Endothelial cell (in vitro differentiated cells): Measurements from ENCODE around the gene MAP2K3. TPM values are rescaled to one million over a fixed set of nuclear protein-coding genes. Genes with fewer than 3 reads are reported as not detected.
"Not testable (repeated sequence)": the region's sequence is repeated elsewhere in the genome, so short reads cannot be mapped to it uniquely, and the experiment has no call there.

Experiments used
- DNase-seq: peaks from one replicate; pipeline ENCODE4 v3.0.0; 2021; ENCODE audit warnings: low spot score
- H3K27ac Mint-ChIP-seq: one replicate; pipeline ENCODE4 v1.8.0; 2021; ENCODE audit warnings: mixed read lengths, inconsistent platforms; ENCODE audit not compliant: unreplicated experiment
- H3K27me3 Mint-ChIP-seq: one replicate; pipeline ENCODE4 v1.8.0; 2021; ENCODE audit warnings: mild to moderate bottlenecking, moderate library complexity, mixed read lengths, inconsistent platforms; ENCODE audit not compliant: unreplicated experiment
- H3K36me3 Mint-ChIP-seq: one replicate; pipeline ENCODE4 v1.8.0; 2021; ENCODE audit warnings: mild to moderate bottlenecking, low read depth, mixed read lengths, inconsistent platforms; ENCODE audit not compliant: unreplicated experiment
- H3K4me1 Mint-ChIP-seq: one replicate; pipeline ENCODE4 v1.8.0; 2021; ENCODE audit warnings: mild to moderate bottlenecking, mixed read lengths, inconsistent platforms; ENCODE audit not compliant: unreplicated experiment
- H3K4me3 Mint-ChIP-seq: one replicate; pipeline ENCODE4 v1.8.0; 2021; ENCODE audit warnings: mild to moderate bottlenecking, mixed read lengths, inconsistent platforms; ENCODE audit not compliant: unreplicated experiment
- H3K9me3 Mint-ChIP-seq: one replicate; pipeline ENCODE4 v1.8.0; 2021; ENCODE audit warnings: mixed read lengths, inconsistent platforms; ENCODE audit not compliant: unreplicated experiment
- total RNA-seq: library from RNA; stranded (reverse); fragmentation: NEBNext Ultra II Directional; extraction: Animal tissue kit (Norgen Biotek cat#: 25700); gene quantifications from one replicate; pipeline ENCODE4 v1.2.1, GENCODE V29; 2021; ENCODE audit not compliant: unreplicated experiment
- TF ChIP-seq, protein P1 (sequence below): fragments of 200-600 bp; sonication (generic); IDR thresholded peaks from one replicate; pipeline ENCODE4 v1.5.0; 2021; ENCODE audit warnings: antibody characterized with exemption; ENCODE audit not compliant: unreplicated experiment

The MAP2K3 gene
- total RNA-seq, 1 donor from 2014 or later = 65.8 TPM

DNA sequence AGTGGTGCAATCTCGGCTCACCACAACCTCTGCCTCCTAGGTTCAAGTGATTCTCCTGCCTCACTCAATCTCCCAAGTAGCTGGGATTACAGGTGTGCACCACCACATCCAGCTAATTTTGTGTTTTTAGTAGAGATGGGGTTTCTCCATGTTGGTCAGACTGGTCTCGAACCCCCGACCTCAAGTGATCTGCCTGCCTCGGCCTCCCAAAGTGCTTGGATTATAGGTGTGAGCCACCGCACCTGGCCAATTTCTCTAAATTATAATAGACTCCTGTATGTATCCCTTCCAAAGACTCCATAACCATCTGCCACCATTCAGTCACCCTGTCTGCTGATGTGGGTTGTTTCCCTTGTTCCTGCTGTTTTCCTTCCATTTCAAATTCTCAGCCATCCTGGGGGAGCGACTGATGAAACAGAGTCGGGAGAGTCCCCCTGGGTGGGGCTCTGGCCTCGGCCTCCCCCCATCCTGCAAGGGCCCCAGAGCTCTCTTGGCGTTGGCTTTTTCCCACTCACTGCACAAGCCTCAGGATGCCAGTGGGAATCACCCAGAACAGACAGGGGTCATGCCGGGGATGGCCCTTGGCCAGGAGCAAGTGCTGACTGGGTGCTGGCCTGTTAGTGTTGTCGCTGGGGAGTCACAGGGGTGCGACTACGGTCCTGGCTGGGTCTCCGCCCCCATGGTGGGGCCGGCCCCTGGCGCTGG is 25.7 kb downstream of the MAP2K3 start:
- not testable (repeated sequence) for H3K4me1 Mint-ChIP-seq, DNase-seq, H3K27ac Mint-ChIP-seq, H3K4me3 Mint-ChIP-seq, H3K27me3 Mint-ChIP-seq, H3K9me3 Mint-ChIP-seq
- peaks cover 31% of the 10 kb centered on the region for H3K36me3 Mint-ChIP-seq

DNA sequence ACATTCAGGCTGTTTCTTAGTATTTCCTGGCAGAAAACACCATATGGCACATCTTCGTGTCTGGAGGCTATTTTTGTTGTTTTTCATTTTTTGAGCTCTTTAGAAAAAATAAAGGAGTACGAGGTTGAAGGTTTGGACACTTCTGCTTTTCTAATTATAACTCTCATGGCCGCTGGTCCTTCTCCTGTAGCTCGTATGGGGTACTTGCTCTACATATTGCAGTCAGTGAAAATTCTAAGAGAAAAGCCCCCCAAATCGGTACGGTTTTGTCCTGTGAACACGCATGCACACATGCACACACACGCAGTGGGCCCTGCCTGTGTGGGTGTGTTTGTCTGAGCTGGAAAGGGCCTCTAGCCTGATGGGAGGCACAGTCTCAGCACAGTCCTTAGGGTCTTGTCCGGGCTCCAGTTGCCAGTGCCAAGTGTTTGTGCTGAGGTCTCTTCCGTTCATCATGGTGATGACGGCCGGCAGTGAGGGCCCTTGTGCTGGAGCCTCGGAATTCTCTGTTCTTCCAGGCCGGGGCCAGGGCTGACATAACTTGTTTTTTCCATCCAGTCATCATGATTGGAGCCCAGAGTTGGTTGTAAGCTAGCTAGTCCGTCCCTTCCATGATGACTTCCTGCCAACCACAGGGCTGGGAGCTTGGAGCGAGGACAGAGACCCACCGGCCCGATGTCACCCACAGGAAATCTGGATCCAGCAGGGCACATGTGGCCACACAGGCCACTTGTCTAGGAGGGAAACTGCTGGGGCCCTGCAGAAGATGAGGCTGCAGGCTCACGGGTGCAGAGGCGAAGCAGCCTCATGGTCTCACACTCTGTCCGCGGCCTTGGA is 26.5 kb downstream of the MAP2K3 start:
- not testable (repeated sequence) for DNase-seq, H3K9me3 Mint-ChIP-seq, H3K27ac Mint-ChIP-seq, H3K4me1 Mint-ChIP-seq, H3K27me3 Mint-ChIP-seq, H3K4me3 Mint-ChIP-seq
- peaks cover 24% of the 10 kb centered on the region for H3K36me3 Mint-ChIP-seq

DNA sequence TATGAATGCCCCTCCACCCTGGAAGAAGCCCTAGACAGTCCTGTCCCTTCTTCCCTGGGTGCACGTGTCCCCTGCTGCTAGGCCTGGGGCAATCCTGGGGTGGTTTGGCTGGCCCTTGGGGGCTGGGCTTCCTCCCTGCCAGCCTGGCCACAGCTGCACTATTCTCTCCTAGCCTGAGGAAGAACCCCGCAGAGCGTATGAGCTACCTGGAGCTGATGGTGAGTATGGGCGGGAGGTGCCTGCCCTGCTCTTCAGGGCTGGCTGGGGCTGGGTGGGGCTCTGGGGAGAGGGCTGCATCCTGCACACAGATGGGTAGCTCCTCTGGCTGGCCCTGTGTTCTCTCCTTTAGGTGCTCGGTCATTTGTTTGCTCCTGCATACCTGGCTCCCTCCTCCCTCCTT is 28.8 kb downstream of the MAP2K3 start:
- Mint-ChIP-seq H3K4me3 (no peak overlapping the region), H3K27me3 (peaks cover 2% of the 10 kb centered on the region), H3K9me3 (no peaks in the 10 kb centered on the region), H3K4me1 (no peaks in the 10 kb centered on the region), H3K36me3 (peaks cover 21% of the 10 kb centered on the region), H3K27ac (no peak overlapping the region)
- DNase-seq = no peak
- TF ChIP-seq, protein P1, sequence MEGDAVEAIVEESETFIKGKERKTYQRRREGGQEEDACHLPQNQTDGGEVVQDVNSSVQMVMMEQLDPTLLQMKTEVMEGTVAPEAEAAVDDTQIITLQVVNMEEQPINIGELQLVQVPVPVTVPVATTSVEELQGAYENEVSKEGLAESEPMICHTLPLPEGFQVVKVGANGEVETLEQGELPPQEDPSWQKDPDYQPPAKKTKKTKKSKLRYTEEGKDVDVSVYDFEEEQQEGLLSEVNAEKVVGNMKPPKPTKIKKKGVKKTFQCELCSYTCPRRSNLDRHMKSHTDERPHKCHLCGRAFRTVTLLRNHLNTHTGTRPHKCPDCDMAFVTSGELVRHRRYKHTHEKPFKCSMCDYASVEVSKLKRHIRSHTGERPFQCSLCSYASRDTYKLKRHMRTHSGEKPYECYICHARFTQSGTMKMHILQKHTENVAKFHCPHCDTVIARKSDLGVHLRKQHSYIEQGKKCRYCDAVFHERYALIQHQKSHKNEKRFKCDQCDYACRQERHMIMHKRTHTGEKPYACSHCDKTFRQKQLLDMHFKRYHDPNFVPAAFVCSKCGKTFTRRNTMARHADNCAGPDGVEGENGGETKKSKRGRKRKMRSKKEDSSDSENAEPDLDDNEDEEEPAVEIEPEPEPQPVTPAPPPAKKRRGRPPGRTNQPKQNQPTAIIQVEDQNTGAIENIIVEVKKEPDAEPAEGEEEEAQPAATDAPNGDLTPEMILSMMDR = no peak

DNA sequence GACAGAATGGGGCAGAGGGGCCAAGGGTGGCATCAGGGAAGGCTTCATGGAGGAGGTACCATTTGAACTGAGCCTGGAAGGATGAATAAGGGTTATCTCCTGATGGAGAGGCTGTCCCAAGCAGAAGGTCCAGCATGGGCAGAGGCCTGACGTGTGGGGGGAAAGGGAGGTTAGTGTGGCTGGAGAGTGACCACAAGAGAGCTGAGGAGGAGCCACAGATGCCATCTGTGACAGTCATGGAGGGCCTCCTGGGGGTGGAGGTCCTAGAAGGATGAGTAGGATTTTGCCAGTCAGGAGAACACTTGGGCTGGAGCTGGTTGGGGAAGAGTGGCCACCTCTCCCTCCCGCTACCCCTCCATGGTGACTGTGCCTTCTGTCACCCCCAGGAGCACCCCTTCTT is 29.2 kb downstream of the MAP2K3 start:
- not testable (repeated sequence) for H3K4me3 Mint-ChIP-seq, H3K27ac Mint-ChIP-seq, DNase-seq, H3K27me3 Mint-ChIP-seq, H3K9me3 Mint-ChIP-seq, H3K4me1 Mint-ChIP-seq
- H3K36me3 Mint-ChIP-seq = peaks cover 18% of the 10 kb centered on the region

DNA sequence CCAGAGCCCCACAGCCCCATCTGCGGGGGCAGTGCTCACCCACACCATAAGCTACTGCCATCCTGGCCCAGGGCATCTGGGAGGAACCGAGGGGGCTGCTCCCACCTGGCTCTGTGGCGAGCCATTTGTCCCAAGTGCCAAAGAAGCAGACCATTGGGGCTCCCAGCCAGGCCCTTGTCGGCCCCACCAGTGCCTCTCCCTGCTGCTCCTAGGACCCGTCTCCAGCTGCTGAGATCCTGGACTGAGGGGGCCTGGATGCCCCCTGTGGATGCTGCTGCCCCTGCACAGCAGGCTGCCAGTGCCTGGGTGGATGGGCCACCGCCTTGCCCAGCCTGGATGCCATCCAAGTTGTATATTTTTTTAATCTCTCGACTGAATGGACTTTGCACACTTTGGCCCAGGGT is 29.8 kb downstream of the MAP2K3 start:
- not testable (repeated sequence) for H3K4me3 Mint-ChIP-seq, H3K27ac Mint-ChIP-seq, H3K4me1 Mint-ChIP-seq, H3K27me3 Mint-ChIP-seq, H3K9me3 Mint-ChIP-seq, DNase-seq
- peaks cover 13% of the 10 kb centered on the region for H3K36me3 Mint-ChIP-seq

DNA sequence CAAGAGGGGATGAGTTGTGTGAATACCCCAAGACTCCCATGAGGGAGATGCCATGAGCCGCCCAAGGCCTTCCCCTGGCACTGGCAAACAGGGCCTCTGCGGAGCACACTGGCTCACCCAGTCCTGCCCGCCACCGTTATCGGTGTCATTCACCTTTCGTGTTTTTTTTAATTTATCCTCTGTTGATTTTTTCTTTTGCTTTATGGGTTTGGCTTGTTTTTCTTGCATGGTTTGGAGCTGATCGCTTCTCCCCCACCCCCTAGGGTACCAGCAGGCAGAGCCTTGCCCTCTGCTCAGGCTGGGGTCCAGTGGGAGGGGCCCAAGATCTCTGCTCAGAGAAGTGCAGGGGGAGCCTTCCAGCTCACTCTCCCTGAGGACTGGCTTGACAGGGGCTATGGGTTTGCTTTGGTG is 30.2 kb downstream of the MAP2K3 start:
- peaks cover 13% of the 10 kb centered on the region for H3K36me3 Mint-ChIP-seq
- not testable (repeated sequence) for H3K9me3 Mint-ChIP-seq, H3K4me3 Mint-ChIP-seq, H3K27me3 Mint-ChIP-seq, H3K4me1 Mint-ChIP-seq, DNase-seq, H3K27ac Mint-ChIP-seq

DNA sequence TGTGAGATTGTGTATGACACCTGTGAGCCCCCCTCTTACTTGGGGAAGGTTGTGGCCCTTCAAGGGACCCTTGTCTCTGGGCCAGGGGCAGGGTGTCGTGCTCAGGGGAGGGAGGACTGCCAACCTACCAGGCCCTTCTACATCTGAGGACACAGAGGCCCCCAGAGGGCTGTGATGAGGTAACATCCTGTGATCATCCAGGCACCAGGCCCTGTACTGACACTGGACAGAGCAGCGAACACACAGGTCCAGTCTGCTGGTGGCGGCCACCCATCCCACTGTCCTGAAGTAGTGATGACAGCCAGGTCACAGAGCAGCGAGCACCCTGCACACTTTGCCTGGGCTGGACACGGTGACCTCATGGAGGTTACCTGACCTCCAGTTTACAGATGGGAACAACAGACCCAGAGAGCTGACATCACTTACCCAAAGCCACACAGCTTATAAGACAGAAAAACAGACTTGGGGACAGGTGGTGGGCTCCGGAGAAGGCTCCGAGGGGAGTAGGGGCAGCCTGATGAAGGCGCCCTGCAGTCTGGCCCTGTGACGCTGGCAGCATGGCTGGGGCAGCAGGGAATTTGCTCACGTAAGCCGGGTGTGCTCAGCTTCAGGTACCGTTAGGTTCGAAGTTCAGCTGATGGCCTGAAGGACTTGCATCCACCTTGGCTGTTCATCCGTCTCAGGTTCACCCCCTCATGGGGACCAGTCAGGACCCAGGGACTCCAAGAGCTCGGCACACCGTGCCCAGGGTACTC is 30.9 kb downstream of the MAP2K3 start:
- H3K9me3 Mint-ChIP-seq, H3K4me3 Mint-ChIP-seq, H3K27me3 Mint-ChIP-seq, H3K36me3 Mint-ChIP-seq, H3K27ac Mint-ChIP-seq, DNase-seq, H3K4me1 Mint-ChIP-seq: not testable (repeated sequence)

DNA sequence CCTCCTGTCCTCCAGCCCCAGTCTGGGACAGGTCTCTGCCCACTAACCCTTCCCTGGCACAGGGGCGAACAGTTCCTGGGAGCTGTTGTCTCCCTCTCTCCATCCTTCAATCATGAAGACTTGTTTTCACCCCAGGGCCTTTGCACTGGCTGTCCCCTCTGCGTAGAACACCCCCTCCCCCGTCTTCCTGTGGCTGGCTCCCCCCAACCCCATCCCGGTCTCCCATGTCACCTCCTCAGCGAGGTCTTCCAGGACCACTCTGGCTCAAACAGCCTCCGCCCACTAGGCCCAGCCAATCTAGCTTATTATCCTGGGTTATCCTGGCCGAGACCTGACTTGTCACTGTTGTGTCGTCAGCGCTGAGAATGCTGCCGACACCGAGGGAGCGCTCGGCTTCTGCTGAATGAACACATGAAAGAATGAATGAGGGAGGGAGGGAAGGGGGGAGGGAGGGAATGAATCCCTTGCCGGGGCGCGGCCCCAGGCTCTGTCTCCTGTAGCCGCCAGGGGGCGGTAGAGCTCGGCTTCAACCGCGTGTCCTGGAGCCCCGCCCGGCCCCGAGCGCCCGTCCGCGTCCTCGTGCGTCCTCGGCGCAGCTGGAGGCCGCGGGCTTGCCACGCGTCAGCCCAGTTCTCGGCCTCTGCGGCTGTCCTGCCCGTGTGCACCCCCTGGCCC is 31.8 kb downstream of the MAP2K3 start:
- not testable (repeated sequence) for H3K27ac Mint-ChIP-seq, H3K4me1 Mint-ChIP-seq, H3K4me3 Mint-ChIP-seq, H3K27me3 Mint-ChIP-seq, DNase-seq, H3K9me3 Mint-ChIP-seq, H3K36me3 Mint-ChIP-seq
